Right lobe of liver (tissue), 4 donors: ENCODE results near the gene PGBD5.

Experiments used
- POLR2A ChIP-seq: fragments of 450-650 bp; IDR thresholded peaks from one replicate; pipeline ENCODE4 v1.6.1; 2017; ENCODE audit warnings: antibody characterized with exemption, mild to moderate bottlenecking
- TF ChIP-seq, protein P1 (sequence below), 4 donors: fragments of 200-600 bp in 3 of 4; fragments of 450-650 bp in 1 of 4; IDR thresholded peaks; one replicate each; pipeline versions ENCODE4 v1.5.1 to v1.8.0; 2016 to 2022; ENCODE audit warnings: antibody characterized with exemption in 4 of 4, mild to moderate bottlenecking in 2 of 4
- donor health status: DM: no; HTN: no; CAD: no.
- donor health status: DM: no; HTN: no; CAD: no.
- donor health status: DM: no; HTN: yes; CAD: no.

DNA sequence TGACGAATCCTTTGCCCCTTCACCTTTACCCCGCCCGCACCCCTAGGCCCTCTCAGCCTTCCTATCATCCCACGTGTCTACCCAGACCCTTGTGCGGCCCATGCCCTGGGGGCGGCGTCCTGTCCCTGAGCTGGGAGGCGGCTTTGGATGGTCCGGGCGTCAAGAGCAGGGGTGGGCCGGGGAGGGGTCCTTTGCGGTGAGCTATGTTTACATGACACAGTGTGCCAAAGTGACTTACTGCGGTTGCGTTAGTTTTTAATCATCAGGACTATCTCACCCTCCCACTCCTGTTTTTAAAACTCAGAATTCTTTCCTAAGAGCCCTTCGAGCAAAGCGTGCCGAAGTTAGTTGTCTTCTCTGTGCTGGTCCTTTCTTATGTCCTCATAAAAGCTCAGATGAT is 144.6 kb downstream of the PGBD5 start:
- TF ChIP-seq POLR2A, result no peak
- TF ChIP-seq, protein P1, sequence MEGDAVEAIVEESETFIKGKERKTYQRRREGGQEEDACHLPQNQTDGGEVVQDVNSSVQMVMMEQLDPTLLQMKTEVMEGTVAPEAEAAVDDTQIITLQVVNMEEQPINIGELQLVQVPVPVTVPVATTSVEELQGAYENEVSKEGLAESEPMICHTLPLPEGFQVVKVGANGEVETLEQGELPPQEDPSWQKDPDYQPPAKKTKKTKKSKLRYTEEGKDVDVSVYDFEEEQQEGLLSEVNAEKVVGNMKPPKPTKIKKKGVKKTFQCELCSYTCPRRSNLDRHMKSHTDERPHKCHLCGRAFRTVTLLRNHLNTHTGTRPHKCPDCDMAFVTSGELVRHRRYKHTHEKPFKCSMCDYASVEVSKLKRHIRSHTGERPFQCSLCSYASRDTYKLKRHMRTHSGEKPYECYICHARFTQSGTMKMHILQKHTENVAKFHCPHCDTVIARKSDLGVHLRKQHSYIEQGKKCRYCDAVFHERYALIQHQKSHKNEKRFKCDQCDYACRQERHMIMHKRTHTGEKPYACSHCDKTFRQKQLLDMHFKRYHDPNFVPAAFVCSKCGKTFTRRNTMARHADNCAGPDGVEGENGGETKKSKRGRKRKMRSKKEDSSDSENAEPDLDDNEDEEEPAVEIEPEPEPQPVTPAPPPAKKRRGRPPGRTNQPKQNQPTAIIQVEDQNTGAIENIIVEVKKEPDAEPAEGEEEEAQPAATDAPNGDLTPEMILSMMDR (IDR thresholded peaks at IDR 0.05), result no peak
